Peyer's patch (tissue), 4 donors: ENCODE data around the gene ASAP2.

Experiments used
- CTCF ChIP-seq, 6 experiments: fragments of 450-650 bp in 4 of 6; fragments of 200-600 bp in 2 of 6; sonication (generic) in 1 of 6; IDR thresholded peaks; one replicate each; pipeline ENCODE4 v1.5.1; 2017 to 2019; ENCODE audit warnings: antibody characterized with exemption in 6 of 6, mild to moderate bottlenecking in 3 of 6, moderate library complexity in 1 of 6
- POLR2A ChIP-seq, 2 donors: fragments of 450-650 bp; IDR thresholded peaks; one replicate each; pipeline ENCODE4 v1.5.1; 2017; ENCODE audit warnings: antibody characterized with exemption in 2 of 2, mild to moderate bottlenecking in 2 of 2, moderate library complexity in 2 of 2

DNA sequence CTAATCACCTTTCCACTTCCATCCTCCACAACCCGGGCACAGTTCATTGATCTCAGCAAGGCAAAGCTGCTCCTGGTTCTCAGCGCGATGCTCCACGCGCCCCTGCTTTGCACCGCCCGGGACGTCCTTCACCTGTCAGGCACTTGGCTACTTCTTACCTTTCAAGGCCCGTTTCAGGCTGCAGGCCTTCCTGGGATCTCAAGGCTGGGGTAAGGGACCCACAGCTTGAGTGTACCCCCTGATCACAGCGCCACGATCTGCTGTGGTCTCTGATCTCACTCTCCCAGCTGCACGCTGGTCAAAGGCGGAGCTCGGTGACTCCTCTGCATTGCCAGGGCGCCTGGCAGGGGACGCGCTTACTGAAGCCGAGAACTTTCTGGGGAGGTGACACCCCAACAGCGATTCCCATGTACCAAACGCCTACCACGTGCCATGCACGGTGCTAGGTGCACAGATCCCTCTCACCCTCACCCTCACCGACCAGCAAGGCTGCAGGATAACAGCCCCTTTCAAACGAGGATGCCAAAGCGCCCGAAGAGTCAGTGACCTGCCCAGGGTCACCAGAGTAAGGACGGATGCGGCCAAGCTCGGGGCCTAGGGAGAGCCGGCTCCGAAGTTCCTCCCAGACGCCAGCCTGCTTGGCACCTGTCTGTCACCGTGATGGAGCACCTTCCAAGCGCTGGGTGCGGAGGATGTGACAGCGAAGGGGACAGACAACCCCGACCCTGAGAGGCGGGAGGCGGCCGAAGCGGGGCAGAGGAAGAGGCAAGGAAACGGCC is 215.9 kb downstream of the ASAP2 start:
- TF ChIP-seq POLR2A (IDR thresholded peaks at IDR 0.05) = no peak
- no peak for TF ChIP-seq CTCF (IDR thresholded peaks at IDR 0.05)
